ENCODE measurements around the gene NUP153. TPM values are rescaled to one million over a fixed set of nuclear protein-coding genes. Genes with fewer than 3 reads are reported as not detected.

Gene NUP153
- total RNA-seq, 1 experiment from 2014 or later = 67.0 TPM

DNA sequence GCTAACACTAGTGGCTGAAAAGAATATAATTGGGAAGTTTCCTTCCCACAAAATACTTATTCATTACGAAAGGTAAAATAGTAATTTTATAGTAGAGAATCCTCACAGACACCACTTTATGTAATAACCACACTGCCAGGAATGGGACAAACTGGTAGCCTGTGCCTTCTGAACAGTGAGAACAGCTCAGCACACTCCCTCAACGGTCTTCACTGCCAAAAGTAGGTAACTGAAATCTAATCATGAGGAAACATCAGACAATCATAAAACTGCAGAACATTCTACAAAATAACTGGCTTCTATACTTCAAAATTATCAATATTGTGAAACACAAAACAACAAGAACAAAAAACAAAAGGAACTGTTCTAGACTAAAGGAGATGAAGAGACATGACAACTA, 44.1 kb downstream of the NUP153 start:
- H3K4me3 Mint-ChIP-seq = no peak overlapping the region
- H3K9me3 Mint-ChIP-seq = no peaks in the 10 kb centered on the region
- no peak for DNase-seq (ENCODE audit: low spot score)
- no peak overlapping the region for H3K27ac Mint-ChIP-seq
- no peak for ATAC-seq
- H3K4me1 Mint-ChIP-seq = no peaks in the 10 kb centered on the region
- H3K36me3 Mint-ChIP-seq = peaks cover 66% of the 10 kb centered on the region
- TF ChIP-seq, protein P1, sequence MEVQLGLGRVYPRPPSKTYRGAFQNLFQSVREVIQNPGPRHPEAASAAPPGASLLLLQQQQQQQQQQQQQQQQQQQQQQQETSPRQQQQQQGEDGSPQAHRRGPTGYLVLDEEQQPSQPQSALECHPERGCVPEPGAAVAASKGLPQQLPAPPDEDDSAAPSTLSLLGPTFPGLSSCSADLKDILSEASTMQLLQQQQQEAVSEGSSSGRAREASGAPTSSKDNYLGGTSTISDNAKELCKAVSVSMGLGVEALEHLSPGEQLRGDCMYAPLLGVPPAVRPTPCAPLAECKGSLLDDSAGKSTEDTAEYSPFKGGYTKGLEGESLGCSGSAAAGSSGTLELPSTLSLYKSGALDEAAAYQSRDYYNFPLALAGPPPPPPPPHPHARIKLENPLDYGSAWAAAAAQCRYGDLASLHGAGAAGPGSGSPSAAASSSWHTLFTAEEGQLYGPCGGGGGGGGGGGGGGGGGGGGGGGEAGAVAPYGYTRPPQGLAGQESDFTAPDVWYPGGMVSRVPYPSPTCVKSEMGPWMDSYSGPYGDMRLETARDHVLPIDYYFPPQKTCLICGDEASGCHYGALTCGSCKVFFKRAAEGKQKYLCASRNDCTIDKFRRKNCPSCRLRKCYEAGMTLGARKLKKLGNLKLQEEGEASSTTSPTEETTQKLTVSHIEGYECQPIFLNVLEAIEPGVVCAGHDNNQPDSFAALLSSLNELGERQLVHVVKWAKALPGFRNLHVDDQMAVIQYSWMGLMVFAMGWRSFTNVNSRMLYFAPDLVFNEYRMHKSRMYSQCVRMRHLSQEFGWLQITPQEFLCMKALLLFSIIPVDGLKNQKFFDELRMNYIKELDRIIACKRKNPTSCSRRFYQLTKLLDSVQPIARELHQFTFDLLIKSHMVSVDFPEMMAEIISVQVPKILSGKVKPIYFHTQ (CRISPR knock-in tag; IDR thresholded peaks at IDR 0.05) = no peak
- TF ChIP-seq ZNF396 (CRISPR knock-in tag; IDR thresholded peaks at IDR 0.05; ENCODE audit: borderline replicate concordance) = no peak
- TF ChIP-seq GABPB1 (CRISPR knock-in tag; IDR thresholded peaks at IDR 0.05) = no peak
- no peak for TF ChIP-seq NFYB (CRISPR knock-in tag; conservative IDR thresholded peaks at IDR 0.05; ENCODE audit: low read depth)
- TF ChIP-seq KAT7 (CRISPR knock-in tag; IDR thresholded peaks at IDR 0.05; ENCODE audit: borderline replicate concordance) = no peak
- TF ChIP-seq CREM (CRISPR knock-in tag; IDR thresholded peaks at IDR 0.05) = no peak
- ChIA-PET POLR2A (no interaction called here), CTCF (no interaction called here)
- H3K27me3 Mint-ChIP-seq (ENCODE audit: low read depth) = no peaks in the 10 kb centered on the region

DNA sequence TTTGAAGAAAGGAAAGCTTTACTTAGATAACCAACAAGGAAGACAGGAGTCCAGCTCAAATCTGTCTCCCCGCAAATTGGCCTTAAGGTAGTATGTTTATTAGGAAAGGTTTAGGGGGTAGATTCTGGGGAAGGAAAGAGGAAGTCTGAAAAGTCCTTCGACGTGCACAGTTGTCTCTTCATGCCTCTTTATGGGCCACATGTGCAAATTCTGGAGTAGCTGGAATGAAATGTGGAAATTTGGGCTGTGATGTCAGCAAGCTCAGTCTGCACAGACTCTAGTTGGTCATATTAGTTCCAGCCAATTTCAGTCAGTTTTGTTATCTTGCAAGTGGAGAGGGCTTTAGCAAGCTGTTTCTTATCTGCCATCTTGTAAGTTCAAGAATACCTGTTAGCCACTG, 50.1 kb downstream of the NUP153 start:
- ATAC-seq (no peak), DNase-seq (ENCODE audit: low spot score) (no peak)
- Mint-ChIP-seq H3K4me3 (no peak overlapping the region), H3K27me3 (ENCODE audit: low read depth) (no peaks in the 10 kb centered on the region), H3K4me1 (no peaks in the 10 kb centered on the region), H3K36me3 (peaks cover 57% of the 10 kb centered on the region), H3K27ac (0 out of 2 replicates have a peak overlapping the region, but pooled peaks have one; percentile 49), H3K9me3 (no peaks in the 10 kb centered on the region)
- ChIA-PET POLR2A (no interaction called here), CTCF (no interaction called here)
- no peak for TF ChIP-seq ZBTB21 (CRISPR knock-in tag; IDR thresholded peaks at IDR 0.05; ENCODE audit: borderline replicate concordance)
- TF ChIP-seq, protein P2, sequence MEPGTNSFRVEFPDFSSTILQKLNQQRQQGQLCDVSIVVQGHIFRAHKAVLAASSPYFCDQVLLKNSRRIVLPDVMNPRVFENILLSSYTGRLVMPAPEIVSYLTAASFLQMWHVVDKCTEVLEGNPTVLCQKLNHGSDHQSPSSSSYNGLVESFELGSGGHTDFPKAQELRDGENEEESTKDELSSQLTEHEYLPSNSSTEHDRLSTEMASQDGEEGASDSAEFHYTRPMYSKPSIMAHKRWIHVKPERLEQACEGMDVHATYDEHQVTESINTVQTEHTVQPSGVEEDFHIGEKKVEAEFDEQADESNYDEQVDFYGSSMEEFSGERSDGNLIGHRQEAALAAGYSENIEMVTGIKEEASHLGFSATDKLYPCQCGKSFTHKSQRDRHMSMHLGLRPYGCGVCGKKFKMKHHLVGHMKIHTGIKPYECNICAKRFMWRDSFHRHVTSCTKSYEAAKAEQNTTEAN (CRISPR knock-in tag; IDR thresholded peaks at IDR 0.05) = no peak

DNA sequence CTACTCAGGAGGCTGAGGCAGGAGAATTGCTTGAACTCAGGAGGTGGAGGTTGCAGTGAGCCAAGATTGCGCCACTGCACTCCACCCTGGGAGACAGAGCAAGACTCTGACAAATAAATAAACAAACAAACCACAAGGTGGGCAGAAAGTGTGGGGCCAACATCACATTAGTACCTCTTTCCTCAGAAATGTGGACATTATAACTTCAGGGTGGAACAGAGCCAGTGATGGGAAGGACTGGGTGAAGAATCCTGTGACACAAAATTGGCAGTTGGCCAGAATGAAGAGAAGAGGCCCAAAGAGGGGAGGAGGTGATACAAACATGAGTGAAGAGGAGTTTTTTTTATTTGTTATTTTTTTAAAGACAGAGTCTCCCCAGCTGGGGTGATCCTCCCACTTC, 50.6 kb downstream of the NUP153 start:
- Mint-ChIP-seq H3K4me1 (no peaks in the 10 kb centered on the region), H3K27me3 (ENCODE audit: low read depth) (no peaks in the 10 kb centered on the region), H3K27ac (peak overlapping the region; percentile 53; the same call in 1 of the 2 replicates), H3K4me3 (no peak overlapping the region), H3K36me3 (peaks cover 53% of the 10 kb centered on the region), H3K9me3 (no peaks in the 10 kb centered on the region)
- ATAC-seq (no peak), DNase-seq (ENCODE audit: low spot score) (no peak)
- ChIA-PET POLR2A (no interaction called here), CTCF (no interaction called here)
- TF ChIP-seq NFE2L1 (CRISPR knock-in tag; IDR thresholded peaks at IDR 0.05) (no peak), SMAD3 (CRISPR knock-in tag; IDR thresholded peaks at IDR 0.05; ENCODE audit: borderline replicate concordance) (no peak), NR1H2 (CRISPR knock-in tag; IDR thresholded peaks at IDR 0.05) (no peak), OVOL2 (CRISPR knock-in tag; IDR thresholded peaks at IDR 0.05; ENCODE audit: borderline replicate concordance) (no peak), JUN (CRISPR knock-in tag; IDR thresholded peaks at IDR 0.05) (no peak), ZNF263 (CRISPR knock-in tag; IDR thresholded peaks at IDR 0.05; ENCODE audit: low read depth) (no peak), ZNF121 (CRISPR knock-in tag; IDR thresholded peaks at IDR 0.05) (no peak), NFYB (CRISPR knock-in tag; conservative IDR thresholded peaks at IDR 0.05; ENCODE audit: low read depth) (no peak)
- TF ChIP-seq, protein P3, sequence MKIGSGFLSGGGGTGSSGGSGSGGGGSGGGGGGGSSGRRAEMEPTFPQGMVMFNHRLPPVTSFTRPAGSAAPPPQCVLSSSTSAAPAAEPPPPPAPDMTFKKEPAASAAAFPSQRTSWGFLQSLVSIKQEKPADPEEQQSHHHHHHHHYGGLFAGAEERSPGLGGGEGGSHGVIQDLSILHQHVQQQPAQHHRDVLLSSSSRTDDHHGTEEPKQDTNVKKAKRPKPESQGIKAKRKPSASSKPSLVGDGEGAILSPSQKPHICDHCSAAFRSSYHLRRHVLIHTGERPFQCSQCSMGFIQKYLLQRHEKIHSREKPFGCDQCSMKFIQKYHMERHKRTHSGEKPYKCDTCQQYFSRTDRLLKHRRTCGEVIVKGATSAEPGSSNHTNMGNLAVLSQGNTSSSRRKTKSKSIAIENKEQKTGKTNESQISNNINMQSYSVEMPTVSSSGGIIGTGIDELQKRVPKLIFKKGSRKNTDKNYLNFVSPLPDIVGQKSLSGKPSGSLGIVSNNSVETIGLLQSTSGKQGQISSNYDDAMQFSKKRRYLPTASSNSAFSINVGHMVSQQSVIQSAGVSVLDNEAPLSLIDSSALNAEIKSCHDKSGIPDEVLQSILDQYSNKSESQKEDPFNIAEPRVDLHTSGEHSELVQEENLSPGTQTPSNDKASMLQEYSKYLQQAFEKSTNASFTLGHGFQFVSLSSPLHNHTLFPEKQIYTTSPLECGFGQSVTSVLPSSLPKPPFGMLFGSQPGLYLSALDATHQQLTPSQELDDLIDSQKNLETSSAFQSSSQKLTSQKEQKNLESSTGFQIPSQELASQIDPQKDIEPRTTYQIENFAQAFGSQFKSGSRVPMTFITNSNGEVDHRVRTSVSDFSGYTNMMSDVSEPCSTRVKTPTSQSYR (CRISPR knock-in tag; IDR thresholded peaks at IDR 0.05) = no peak
- TF ChIP-seq, protein P2 (CRISPR knock-in tag; IDR thresholded peaks at IDR 0.05) = no peak
- TF ChIP-seq, protein P4, sequence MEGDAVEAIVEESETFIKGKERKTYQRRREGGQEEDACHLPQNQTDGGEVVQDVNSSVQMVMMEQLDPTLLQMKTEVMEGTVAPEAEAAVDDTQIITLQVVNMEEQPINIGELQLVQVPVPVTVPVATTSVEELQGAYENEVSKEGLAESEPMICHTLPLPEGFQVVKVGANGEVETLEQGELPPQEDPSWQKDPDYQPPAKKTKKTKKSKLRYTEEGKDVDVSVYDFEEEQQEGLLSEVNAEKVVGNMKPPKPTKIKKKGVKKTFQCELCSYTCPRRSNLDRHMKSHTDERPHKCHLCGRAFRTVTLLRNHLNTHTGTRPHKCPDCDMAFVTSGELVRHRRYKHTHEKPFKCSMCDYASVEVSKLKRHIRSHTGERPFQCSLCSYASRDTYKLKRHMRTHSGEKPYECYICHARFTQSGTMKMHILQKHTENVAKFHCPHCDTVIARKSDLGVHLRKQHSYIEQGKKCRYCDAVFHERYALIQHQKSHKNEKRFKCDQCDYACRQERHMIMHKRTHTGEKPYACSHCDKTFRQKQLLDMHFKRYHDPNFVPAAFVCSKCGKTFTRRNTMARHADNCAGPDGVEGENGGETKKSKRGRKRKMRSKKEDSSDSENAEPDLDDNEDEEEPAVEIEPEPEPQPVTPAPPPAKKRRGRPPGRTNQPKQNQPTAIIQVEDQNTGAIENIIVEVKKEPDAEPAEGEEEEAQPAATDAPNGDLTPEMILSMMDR (IDR thresholded peaks at IDR 0.05) = no peak
- TF ChIP-seq, protein P5, sequence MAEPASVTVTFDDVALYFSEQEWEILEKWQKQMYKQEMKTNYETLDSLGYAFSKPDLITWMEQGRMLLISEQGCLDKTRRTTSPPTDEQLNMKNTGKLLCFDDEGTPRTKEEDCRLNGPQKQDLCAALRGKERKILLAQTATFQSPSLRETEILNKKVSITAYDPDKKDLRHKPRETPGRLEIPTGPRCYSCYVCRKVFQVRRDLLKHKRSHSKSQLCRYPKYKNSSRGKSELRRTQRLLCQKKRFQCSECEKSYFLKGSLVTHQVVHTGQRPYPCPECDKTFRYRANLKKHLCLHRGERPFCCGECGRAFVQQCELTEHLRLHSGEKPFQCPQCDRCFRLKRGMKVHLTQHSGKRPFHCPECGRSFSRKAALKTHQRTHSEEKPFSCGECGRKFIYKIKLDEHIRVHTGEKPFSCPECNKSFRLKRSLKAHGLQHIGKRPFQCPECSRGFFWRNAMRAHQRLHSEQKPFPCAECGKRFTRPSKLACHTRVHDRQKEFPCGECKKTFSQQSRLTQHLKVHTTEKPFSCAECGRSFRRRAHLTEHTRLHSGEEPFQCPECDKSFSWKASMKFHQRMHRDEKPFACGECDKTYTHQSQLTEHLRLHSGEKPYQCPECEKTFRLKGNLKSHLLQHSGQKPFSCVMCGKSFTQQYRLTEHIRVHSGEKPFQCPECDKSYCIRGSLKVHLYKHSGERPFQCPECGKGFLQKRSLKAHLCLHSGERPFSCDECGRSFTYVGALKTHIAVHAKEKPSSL (CRISPR knock-in tag; conservative IDR thresholded peaks at IDR 0.05) = no peak
- TF ChIP-seq, protein P6, sequence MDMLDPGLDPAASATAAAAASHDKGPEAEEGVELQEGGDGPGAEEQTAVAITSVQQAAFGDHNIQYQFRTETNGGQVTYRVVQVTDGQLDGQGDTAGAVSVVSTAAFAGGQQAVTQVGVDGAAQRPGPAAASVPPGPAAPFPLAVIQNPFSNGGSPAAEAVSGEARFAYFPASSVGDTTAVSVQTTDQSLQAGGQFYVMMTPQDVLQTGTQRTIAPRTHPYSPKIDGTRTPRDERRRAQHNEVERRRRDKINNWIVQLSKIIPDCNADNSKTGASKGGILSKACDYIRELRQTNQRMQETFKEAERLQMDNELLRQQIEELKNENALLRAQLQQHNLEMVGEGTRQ (CRISPR knock-in tag; IDR thresholded peaks at IDR 0.05) = no peak

Measured in WTC11 (cell line).